NCI-H1048 (cell line): ENCODE results near the gene BNC1.
"Not testable (repeated sequence)": the region's sequence is repeated elsewhere in the genome, so short reads cannot be mapped to it uniquely, and the experiment has no call there.

Experiments
- DNase-seq: peaks from one replicate; lab custom pipeline; 2025; lab: John Stamatoyannopoulos, UW

Gene BNC1

DNA sequence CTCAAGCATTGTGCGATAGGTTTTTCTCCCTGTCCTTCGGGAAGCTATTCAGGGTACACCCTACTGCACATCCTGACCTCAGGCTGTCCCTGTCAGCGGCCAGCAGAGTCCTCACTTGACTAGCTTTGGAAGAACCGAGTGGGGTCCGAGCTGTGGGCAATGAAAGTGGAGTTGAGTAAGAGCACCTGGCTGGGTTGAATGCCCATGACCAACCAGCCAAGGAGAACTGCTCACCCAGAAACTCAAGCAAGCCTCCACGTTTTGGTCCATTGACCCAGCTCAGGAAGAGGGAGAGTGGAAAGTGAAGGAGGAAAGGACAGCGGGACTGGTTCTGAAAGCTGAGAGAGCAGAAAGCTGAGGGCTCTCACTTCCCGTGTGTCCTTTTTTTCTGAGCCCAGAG is 40.8 kb downstream of the BNC1 start:
- no peak for DNase-seq

- DNase-seq: no peak
Measured at GRCh38 chr15:83230242-83230641, 54.2 kb downstream of the BNC1 start.

DNA sequence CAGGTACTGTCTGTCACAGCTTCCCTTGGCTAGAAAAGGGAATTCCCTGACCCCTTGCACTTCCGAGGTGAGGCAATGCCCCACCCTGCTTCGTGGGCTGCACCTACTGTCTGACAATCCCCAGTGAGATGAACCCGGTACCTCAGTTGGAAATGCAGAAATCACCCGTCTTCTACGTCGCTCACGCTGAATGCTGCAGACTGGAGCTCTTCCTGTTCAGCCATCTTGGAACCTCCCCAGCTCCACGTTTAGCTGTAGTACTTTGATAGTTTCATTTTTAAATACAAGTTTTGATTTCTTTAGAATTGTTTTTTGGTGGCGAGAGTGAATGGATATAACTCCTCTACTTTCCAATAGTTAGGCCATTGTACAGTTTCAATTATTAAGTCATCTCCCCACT is 59.0 kb downstream of the BNC1 start:
- DNase-seq: no peak

- not testable (repeated sequence) for DNase-seq
Measured at GRCh38 chr15:83221781-83222180, 62.7 kb downstream of the BNC1 start.

GRCh38 chr15:83219026-83219425 is 65.4 kb downstream of the BNC1 start:
- no peak for DNase-seq

GRCh38 chr15:83215306-83215705 is 69.2 kb downstream of the BNC1 start:
- no peak for DNase-seq

DNA sequence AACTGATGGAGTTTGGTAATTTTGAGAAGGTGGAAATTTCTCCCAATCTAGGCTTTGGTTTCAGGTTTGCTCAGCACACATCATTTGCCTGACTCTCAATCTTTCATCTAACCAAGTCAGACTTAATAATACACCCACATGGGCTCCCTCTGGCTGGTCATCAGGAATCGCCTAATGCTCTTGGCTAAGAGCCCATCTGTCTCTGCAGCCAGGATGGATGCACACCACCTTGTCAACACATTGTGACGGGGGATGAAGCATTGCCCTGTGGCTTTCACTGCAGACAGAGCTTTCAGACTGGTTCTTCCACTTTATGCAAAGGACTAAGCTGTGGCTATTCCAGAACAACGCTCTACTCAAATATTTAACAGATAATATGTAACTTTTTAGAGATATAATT is 73.8 kb downstream of the BNC1 start:
- DNase-seq: peak; percentile 44

GRCh38 chr15:83209333-83209732 is 75.1 kb downstream of the BNC1 start:
- no peak for DNase-seq

GRCh38 chr15:83208367-83208661 is 76.2 kb downstream of the BNC1 start:
- DNase-seq: no peak

DNA sequence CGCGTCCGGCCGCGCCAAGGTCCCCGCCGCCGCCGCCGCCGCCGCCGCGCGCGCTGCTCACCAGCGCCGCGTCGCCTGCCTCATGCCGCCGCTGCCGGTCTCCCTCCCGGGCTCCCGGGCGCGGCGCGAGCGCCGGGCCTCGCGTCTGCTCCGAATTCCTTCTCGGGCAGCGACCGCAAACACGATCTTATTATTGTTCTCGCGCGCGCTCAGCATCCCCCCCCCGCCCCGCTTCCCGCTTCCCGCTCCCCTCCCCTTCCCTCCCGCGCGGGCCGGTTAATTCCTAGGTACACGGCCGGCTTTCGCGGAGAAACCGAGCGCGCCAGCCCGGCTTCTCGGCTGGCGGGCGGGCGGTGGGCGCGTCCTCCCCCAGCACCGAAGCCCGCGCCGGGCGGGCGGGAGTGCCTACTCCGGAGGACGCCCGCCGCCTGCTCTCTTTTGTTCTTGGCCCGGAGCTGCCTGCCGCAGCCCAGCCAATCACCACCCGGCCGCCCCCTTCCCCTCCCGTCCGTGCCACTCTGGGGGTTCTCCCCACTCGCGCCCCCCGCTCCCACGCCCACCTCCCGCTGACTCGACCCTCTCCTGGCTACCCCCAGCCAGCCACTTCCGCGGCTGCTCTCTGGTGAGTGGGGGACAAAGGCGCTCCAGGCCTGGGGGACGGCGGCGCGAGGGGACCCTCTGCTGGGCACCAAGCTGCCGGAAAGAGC is 76.7 kb downstream of the BNC1 start, which contains the start of gene HDGFL3:
HDGFL3 (minus strand) TSS at position 164 of the 707 bp plus-strand sequence. CDS start 409 bp downstream, outside the sequence.
- peak; percentile 45 for DNase-seq

DNA sequence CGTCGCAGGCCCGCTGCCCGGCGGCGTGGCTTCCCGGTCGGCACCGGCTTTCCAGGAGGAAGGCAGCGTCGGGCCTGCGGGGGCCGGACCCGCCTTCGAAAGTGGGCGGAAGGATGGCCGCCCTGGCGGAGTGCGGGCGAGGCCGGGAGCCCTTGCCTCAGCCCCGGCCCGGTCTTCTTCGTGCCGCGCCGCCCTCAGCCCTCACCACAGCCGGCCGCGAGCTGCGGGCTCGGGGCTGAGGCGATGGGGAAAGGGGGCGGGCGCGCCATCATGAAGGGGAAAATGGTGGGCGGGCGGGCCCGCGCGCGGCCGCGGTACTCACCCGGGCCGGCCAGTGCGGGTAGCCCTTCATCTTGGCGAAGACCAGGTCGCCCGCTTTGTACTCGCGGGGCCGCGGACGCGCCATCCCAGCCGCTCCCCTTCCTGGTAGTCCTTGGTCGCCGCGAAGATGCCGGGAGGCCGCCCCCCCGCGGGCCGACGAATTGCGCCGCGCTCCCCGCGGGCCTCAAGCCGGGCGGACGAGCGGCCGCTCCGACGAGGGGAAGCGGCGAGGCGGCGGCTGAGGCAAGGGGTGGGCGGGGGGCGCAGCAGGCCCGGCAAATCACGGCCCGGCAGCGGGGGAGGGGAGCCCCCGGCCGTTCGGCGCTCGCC is 77.3 kb downstream of the BNC1 start:
- DNase-seq: no peak

DNA sequence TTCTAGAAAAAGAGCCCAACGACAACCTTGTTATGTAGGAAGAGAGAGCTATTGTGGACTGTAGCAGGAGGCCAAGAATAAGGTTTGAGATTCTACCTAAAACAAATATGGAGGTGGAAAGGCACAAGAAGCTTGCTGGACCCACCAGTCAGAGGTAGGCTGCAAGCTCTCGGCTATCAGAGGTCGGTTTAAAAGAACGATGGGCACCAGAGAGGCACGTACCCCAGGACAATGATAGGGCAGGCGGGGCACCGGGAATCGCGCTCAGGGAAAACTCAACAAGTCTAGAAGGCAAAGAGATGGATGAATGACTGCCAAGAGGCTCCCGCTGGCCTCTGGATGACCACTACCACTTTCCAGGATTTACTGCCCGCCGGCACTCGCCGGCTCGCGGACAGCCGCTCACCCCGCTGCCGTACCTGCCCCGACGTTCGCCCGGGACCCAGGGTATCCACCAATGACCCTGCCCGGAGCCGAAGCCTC is 77.9 kb downstream of the BNC1 start:
- no peak for DNase-seq
